ENCODE data around the gene TEDC1.

TEDC1 gene

DNA sequence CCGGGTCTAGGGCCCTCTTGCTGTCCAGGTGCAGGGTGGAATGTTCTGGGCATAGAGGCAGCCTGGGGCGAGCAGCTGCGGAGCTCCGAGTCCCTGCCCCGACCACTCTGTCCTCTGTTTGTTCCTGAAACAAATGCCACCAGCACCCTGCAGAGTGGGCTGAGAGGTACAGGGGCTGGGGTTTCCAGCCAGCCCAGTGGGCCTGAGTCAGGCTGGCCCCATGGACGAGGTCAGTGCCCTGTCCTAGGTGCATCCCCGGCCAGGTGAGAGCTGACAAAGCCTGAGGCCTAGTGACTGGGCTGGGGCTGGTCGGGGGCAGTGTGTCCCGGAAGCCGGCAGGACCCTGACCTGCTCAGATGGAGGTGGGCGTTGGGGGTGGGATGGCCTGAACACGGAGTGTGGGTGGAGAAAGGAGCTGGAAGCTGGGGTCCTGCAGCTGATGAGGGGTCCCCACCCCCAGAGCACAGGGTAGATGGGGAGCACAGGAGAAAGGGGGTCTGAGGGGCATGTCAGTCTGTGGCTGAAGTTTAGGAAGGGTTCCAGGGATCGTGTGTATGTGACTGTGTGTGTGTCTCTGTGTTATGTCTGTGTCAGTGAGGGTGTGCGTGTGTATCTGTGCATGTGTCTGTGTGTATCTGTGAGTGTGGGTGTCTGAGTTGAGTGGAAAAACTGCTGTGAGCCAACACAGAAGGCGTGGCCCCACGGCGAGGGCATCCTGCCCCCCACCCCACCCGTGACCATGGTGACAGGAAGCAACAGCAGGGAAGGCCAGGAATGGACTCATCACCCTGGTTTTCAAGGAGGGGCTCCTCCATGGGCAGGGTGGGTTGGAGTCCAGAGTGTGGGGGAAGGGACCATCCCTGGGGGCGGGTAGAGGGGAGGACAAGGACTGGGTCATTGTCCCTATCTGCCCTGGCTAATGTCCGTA lies 6.7 kb upstream of the TEDC1 start:
- ChIA-PET CTCF (interaction anchor here (0.7 kb wide), 1 partner anchor 510 kb away, joined by 3 read pairs; no protein-coding TSS in a partner anchor), POLR2A (interaction anchor here (0.6 kb wide), 2 partner anchors 55 to 374 kb away, joined by 3 to 4 read pairs; no protein-coding TSS in a partner anchor)
- TF ChIP-seq CTCF (IDR thresholded peaks at IDR 0.05; ENCODE audit: control extremely low read depth, extremely low read depth, low read depth, missing control alignments) = no peak
- no peak for DNase-seq (ENCODE audit: extremely low spot score)

GRCh38 chr14:105484997-105485393 lies 6.1 kb upstream of the TEDC1 start:
- DNase-seq (ENCODE audit: extremely low spot score) = no peak
- no peak for TF ChIP-seq CTCF (IDR thresholded peaks at IDR 0.05; ENCODE audit: control extremely low read depth, extremely low read depth, low read depth, missing control alignments)
- ChIA-PET POLR2A (interaction anchor here (0.6 kb wide), 1 partner anchor 55 kb away, joined by 3 read pairs; no protein-coding TSS in a partner anchor), CTCF (no interaction called here)

GRCh38 chr14:105485739-105486162 lies 5.3 kb upstream of the TEDC1 start:
- TF ChIP-seq CTCF (IDR thresholded peaks at IDR 0.05; ENCODE audit: control extremely low read depth, extremely low read depth, low read depth, missing control alignments) = peak; percentile 64
- ChIA-PET CTCF (interaction anchor here (1.5 kb wide), 2 partner anchors 15 to 115 kb away, joined by 4 to 5 read pairs; no protein-coding TSS in a partner anchor), POLR2A (interaction anchor here (0.8 kb wide), 1 partner anchor 1970 kb away, joined by 3 read pairs; no protein-coding TSS in a partner anchor)
- peak; percentile 54 for DNase-seq (ENCODE audit: extremely low spot score)

GRCh38 chr14:105486163-105486973 lies 4.7 kb upstream of the TEDC1 start, which contains the start of gene CRIP1:
TSS of gene CRIP1 (plus strand) at chr14:105486886. CDS start at chr14:105487260, 374 bp downstream.
- ChIA-PET CTCF (interaction anchor here (1.5 kb wide), 2 partner anchors 15 to 115 kb away, joined by 4 to 5 read pairs; no protein-coding TSS in a partner anchor), POLR2A (interaction anchor here (0.8 kb wide), 1 partner anchor 1970 kb away, joined by 3 read pairs; no protein-coding TSS in a partner anchor)
- no peak for DNase-seq (ENCODE audit: extremely low spot score)

DNA sequence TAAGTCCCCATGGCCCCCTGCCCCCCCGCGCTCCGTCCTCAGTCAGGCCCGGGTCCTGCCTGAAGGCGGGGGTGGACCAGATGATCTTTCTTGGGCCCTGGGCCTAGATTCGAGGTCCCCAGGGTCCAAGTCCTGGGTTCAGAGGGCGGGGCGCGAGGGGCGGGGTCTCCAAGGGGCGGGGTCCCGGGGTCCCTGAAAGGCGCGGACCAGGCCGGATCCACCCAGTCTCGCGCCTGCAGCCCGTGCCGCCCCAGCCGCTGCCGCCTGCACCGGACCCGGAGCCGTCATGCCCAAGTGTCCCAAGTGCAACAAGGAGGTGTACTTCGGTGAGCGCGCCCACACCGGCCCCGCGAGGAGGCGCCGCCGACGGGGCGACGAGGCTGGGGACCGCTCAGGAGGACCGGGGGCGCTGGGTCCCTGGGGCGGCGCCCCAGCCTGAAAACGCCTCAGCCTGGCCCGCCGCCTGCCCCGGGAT lies 4.0 kb upstream of the TEDC1 start:
- TF ChIP-seq CTCF (IDR thresholded peaks at IDR 0.05; ENCODE audit: control extremely low read depth, extremely low read depth, low read depth, missing control alignments) = no peak
- CTCF ChIA-PET = interaction anchor here (1.5 kb wide), 2 partner anchors 16 to 116 kb away, joined by 4 to 5 read pairs; no protein-coding TSS in a partner anchor
- peak; percentile 61 for DNase-seq (ENCODE audit: extremely low spot score)
- POLR2A ChIA-PET = no interaction called here

More at GRCh38 chr14:105486163-105486973, 4.7 kb upstream of the TEDC1 start, which contains the start of gene CRIP1:
- TF ChIP-seq CTCF (IDR thresholded peaks at IDR 0.05; ENCODE audit: control extremely low read depth, extremely low read depth, low read depth, missing control alignments) = no peak
